T-helper 2 cell treated with Interferon-gamma antibody and Interleukin-4, amounts not matched to agents 100 ng/mL and 5 ng/mL, for 36 hours (primary cell): ENCODE results near the gene KCNT1. TPM values are rescaled to one million over a fixed set of nuclear protein-coding genes. Genes with fewer than 3 reads are reported as not detected.
"Not testable (repeated sequence)": the region's sequence is repeated elsewhere in the genome, so short reads cannot be mapped to it uniquely, and the experiment has no call there.

Experiments used
- intact Hi-C: fragments of 100-400 bp; cut with micrococcal nuclease; formaldehyde crosslinking; loops from one replicate; pipeline ENCODE4 v1.15.1; 2023
- total RNA-seq: library from RNA; stranded (reverse); gene quantifications from 2 replicates; pipeline ENCODE4 v1.2.3, GENCODE V29; 2022

KCNT1 gene
- total RNA-seq, 1 donor from 2014 or later, result not detected

DNA sequence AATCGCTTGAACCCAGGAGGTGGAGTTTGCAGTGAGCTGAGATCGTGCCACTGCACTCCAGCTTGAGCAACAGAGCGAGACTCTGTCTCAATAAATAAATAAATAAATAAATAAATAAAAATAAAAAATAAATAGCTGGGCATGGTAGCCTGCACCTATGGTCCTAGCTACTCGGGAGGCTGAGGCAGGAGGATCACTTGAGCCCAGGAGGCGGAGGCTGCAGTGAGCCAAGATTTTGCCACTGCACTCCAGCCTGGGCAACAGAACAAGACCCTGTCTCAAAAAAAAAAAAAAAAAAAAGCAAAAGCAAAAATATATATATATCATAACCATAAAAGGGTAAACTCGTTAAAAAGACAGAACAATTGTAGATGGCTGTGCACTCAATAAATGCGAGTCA lies 29.2 kb upstream of the KCNT1 start:
- intact Hi-C loops, result not testable (repeated sequence)

- intact Hi-C loops, result no loop called here
Measured at GRCh38 chr9:135673941-135674340, 28.0 kb upstream of the KCNT1 start.

DNA sequence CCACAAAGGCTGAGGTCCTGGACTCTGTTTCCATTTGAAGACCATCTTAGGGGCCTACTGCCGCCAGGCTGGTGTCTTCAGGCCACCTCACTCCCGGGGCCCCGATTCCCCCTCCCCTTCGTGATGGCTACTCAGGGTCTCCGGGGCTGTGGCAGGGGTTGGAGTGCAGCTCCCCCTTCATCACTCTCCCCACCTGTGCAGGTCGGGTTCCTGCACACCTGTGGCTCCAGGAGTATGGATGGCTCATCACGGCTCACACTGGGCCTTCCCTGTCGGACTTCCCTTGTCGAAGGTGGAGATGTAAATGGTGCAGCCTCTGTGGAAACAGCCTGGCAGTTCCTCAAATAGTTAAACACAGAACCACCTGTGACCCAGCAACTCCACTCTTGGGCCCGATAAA lies 27.0 kb upstream of the KCNT1 start:
- intact Hi-C loops, result no loop called here

GRCh38 chr9:135676891-135677290 lies 25.1 kb upstream of the KCNT1 start:
- intact Hi-C loops, result no loop called here

DNA sequence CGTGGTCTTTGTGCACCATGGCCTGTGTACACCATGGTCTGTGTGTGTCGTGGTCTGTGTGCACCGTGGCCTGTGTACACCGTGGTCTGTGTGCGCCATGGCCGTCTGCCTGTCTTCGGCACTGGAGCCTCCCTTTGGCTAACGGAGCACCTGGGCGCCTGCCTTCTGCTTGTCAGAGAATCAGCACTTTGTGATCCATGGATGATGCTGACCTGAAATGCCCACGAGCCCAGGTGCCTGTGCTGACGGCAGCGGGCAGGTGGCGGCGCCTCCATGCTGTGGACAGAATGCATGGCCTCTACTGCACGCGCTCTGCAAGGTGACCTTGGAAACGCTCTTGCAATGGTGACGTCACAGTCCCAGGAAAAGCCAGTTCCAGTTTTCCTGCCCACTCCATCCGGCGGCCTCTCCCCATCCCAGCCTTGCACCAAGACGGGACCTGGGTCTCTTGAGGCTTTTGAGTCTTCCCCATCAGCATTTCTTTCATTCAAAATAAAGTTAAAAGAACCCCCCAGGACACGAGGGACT lies 24.3 kb upstream of the KCNT1 start:
- intact Hi-C loops, result no loop called here

- intact Hi-C loops, result no loop called here
Measured at GRCh38 chr9:135678236-135679017, 23.6 kb upstream of the KCNT1 start.

DNA sequence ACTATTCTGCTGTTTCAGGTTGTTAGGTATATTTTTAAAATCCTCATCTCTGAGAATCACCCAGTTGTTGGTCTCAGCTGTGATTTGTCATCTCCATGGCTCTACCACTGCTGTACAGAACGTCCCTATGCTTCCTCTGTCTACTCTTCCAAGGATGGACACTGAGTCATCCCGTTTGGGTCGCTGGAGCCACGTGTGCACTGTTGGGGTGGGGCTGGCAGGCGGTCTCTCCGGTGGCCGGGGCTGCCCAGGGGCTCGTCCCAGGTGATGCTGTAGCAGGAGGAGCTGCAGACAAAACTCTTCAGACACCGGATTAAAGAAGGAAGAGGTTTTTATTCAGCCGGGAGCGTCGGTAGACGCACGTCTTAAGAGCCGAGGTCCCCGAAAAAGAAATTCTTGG lies 21.9 kb upstream of the KCNT1 start:
- intact Hi-C loops, result no loop called here

DNA sequence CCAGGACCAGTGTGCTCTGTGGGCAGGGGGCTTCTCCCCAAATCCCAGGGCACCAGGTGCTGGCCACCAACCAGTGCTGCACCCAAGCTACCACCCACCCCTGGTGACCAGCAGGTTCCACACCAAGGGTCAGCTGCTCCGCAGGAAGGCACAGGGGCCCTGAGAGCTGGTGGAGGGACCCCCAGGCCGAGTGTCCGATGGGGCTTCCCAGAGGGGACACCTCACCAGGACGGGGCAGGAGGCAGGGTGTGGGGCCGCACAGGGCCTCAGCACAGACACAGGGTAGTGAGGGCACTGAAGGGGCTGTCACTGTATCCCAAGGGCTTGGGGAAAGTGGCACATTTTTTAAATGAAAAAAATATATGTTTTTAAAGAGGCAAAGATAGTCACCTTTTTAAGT lies 20.8 kb upstream of the KCNT1 start:
- intact Hi-C loops, result no loop called here

DNA sequence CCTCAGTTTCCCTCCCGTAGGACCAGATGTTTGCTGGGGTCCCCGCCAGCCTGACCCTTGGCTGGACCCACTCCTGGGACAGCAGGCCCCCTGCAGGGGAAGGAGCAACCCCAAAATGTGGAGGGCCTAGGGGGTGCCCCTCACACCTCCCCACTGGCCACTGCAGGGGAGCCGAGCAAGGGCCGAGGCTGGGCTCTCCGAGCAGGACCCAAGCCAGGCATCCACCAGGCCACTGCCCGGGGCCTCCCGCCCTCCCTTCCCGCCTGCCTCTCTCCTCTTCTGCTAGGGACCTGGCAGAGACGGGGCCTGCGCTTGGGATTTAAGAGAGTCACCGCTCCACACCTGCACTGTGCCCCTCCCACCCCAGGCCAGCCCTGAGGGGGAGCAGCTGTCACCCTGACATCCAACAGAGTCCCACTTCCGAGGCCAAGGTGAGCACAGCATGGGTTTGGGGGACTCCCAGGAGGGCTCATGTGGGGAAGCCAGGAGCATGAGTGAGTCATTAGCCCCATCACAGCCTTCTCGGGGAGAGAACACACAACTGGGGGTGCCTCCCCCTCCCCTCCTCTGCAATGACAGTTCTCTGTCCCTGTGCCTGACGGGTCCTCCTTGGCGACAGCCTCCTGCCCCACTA lies 18.5 kb upstream of the KCNT1 start:
- intact Hi-C loops, result no loop called here

- intact Hi-C loops, result no loop called here
Measured at GRCh38 chr9:135684691-135685090, 17.3 kb upstream of the KCNT1 start.

DNA sequence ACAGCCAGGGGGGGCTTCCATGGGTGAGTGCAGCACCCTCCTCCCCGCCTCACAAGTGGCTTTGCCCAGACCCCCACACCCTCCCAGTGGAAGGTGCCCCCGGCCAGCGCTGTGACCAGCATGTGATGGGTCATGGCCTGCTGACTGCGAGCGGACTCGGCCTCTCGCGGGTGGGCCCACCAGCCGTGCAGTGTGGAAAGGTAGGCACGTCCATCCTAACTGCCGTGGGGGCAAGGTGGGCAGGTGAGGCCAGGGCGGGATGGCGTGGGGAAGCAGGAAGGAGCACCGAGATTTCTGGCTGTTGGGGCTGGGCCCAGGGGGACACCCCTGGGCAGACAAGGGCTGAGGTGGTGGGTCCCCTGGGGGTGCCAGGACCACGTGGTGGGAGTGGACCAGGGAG lies 14.8 kb upstream of the KCNT1 start:
- intact Hi-C loops, result no loop called here

- intact Hi-C loops, result no loop called here
Measured at GRCh38 chr9:135689011-135689410, 13.0 kb upstream of the KCNT1 start.

DNA sequence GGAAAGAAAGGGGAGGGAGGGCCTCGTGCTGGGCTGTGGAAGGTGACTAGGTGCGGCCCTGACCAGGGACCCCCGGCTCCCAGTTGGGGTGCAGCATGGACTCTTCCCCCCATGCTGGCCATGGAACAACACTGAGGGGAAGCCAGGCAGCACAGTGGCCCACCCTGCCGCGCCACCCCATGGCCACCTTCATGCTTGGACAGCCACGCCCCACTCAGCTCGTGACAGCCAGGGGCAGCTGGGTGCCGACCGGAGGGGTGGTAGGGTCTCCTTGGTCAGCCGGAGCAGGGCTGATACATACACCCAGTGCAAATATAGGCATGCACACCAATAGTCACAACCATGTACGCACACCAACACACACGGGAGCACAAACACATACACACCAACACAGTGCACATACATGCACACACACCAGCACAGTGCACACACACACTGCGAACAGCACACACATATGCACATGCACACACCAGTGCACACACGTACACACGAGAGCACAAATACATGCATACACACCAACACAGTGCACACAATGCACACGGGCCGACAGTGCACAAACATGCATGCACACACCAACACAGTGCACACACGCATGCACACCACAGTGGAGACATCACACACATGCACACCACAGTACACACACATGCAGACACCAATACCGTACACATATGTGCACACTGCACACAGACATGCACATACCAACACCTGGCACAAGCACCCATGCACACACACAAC lies 11.0 kb upstream of the KCNT1 start:
- intact Hi-C loops, result no loop called here

GRCh38 chr9:135692410-135692809 lies 9.6 kb upstream of the KCNT1 start:
- intact Hi-C loops, result no loop called here

- intact Hi-C loops, result no loop called here
Measured at GRCh38 chr9:135693265-135693664, 8.7 kb upstream of the KCNT1 start.

DNA sequence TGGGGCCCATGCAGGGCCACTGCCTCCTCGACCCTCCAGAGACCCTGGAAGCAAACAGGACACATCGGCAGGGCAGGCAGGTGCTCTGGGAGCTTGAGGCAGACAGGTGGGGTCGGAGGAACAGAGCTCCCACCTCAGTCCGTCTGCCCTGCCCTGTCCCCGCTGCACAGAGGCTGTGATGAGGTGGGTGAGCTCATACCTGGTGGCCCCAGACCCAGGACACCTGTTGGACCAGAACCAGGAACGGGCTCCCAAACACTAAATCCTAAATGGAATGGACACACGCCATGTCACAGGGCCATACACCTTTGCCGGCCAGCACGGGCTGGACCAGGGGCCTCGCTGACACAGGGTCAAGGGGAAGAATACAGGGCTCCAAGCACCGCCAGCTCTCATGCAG lies 8.2 kb upstream of the KCNT1 start:
- intact Hi-C loops, result no loop called here

DNA sequence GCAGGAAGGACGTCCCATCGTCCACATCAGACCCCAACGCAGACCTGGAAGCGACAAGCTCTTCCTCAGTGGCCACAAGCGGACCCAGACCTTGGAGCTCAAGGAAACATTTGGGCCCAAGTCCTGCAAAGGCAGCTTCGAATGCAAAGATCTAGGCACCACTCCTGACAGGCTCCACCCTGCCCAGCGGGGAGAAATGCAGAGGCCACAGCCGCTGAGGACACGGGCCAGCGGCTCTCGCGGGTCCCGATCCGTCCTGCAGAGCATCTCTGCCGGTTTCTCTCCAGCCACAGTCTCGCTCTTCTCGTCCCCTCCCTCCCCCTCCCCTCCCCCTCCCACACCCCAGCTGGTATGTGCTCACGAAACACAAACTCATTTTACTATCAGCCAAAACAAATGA lies 7.6 kb upstream of the KCNT1 start:
- intact Hi-C loops, result no loop called here

GRCh38 chr9:135695036-135695435 lies 6.9 kb upstream of the KCNT1 start:
- intact Hi-C loops, result no loop called here

DNA sequence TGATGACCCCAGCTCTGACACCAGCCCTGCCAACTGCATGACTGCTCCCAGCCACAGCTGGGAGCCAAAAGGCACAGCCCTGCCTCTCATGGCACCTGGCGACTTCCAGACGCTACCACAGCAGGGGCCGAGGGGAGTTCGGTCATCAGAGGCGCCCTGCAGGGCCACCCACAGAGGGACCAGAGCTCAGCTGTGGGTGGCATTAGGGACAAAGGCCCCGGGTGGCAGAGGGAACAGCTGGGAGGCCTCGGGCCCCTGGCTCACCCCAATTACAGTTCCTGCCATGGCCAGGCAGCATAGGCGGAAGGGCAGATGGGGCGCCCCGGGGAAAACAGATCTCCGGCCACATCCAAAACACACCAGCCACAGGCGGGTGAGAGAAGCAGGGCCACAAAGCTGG lies 6.3 kb upstream of the KCNT1 start:
- intact Hi-C loops, result no loop called here

GRCh38 chr9:135696446-135696845 lies 5.5 kb upstream of the KCNT1 start:
- intact Hi-C loops, result no loop called here

- intact Hi-C loops, result no loop called here
Measured at GRCh38 chr9:135697226-135697625, 4.8 kb upstream of the KCNT1 start.

GRCh38 chr9:135698236-135698635 lies 3.7 kb upstream of the KCNT1 start:
- intact Hi-C loops, result no loop called here
